Measurements from ENCODE around the gene ZNF581.

Gene ZNF581

DNA sequence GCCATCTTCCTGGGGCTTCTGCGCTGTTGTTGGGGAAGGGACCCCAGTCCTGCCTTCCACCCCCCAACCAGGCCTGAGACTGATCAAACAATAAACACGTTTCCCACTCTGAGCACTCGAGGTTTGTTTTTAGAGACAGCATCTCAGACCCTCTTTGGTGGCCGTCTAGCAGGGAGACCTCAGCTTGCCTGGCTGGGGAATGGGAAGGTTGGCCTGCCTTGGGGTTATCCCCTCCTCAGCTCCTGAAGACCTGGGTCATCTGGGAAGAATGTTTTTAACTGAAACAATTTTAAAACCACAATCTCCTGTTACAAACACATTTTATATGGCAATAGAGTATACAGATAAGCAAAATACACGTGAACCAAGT lies 2.0 kb downstream of the ZNF581 start:
- TF ChIP-seq FOXP2 (optimal IDR thresholded peaks at IDR 0.05; ENCODE audit: control extremely low read depth, extremely low read length, insufficient read depth) (no peak), EZH2 (IDR thresholded peaks at IDR 0.05) (no peak), POLR2AphosphoS5 (IDR thresholded peaks at IDR 0.05; ENCODE audit: borderline replicate concordance, low read depth, low read length) (no peak)
- H3K4me3 ChIP-seq: no peak overlapping the region
- no peaks in the 10 kb centered on the region for H3K9me3 ChIP-seq (ENCODE audit: low read depth, low read length)
- H3K36me3 ChIP-seq (ENCODE audit: insufficient read depth, low read length): peaks cover 23% of the 10 kb centered on the region
- H3K27ac ChIP-seq: no peak overlapping the region
- DNase-seq (ENCODE audit: low read depth, low spot score): no peak
- no peak overlapping the region for H3K9ac ChIP-seq (ENCODE audit: insufficient read length)

DNA sequence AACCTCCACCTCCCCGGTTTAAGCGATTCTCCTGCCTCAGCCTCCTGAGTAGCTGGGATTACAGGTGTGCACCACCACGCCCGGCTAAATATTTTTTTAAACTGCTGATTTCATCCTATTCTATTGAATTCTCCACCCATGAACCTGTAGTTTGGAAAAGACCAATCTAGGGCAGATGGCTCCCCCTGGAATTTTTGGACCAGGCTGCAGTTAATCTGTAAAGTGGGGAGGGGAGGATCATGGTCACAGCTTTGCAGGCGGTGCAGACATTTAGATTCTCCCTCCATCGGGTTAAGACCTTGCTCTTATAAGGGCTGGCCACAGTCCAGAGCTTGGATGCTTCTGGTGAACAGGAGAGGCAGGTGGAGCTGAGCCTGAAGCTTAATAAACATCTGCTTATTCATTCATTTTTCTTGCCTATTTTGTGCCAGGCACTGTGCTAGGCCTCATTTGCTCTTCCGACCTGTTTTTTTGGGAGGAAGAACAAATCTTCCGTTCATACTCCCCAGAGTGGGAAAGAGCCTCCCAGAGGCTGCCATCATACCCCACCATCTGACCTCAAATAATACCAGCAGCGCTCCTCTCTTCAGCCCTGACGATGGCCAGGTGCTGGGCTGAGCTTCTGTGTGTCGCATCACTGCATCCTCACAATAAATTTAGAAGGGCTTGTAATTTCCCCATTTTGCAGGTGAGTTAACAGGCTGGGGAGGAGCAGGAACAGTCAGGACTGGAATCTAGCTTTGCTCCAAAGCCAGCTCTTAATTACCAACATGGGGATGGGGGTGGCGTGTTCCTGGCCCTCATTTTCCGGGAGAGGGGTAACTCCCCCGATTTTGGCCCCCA lies 3.7 kb downstream of the ZNF581 start:
- H3K27ac ChIP-seq: peak overlapping the region; percentile 94

DNA sequence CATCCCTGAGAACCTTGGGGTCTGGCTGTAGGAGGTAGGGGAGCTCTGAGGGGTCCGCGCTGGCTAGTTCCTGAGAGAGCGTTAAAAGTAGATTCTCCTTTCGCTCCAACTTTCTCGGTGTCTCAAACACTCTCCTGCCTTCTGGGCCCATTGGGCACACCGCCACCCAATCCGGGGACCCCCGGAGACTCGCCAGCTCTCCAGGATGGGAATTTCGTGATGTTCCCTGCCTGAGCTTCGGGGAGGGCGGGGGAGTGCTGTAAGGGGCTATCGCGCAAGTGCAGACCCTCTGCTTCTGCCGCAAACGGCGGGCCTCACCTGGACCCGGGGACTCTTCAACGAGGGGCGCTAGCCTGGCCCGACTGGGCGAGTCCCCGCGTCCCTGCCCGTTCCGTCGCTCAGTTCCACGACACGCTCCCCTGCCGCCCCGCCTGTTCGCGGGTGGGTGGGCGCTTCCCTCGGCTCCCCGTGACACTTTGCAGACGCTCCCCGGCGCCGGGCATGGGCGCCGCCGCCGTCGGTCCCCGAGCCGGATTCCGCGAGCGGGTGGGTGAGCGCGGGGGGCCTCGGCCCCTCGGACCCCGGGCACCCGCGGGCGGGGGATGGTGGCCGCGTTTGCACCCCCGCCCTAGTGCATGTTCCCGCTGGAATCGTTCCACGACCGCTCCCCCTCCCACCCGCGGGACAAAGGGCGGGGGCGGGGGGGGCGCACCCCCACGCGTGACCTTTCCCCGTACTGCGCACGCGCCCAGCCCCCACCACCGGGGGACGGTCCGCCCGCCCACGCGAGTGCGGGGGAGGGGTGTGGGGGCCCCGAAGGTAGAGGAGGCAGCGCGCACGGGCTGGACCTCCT lies 4.5 kb downstream of the ZNF581 start, which contains the start of gene CCDC106:
Gene CCDC106, plus strand, starts transcription at position 481 of the 853 bp plus-strand sequence. CDS start 835 bp downstream, outside the sequence.
- peak within 1 kb of the TSS; percentile 96 for H3K4me3 ChIP-seq
- DNase-seq (ENCODE audit: low read depth, low spot score): no peak
- H3K9me3 ChIP-seq (ENCODE audit: low read depth, low read length): no peaks in the 10 kb centered on the region
- H3K27ac ChIP-seq: peak within 1 kb of the TSS; percentile 94
- peaks cover 34% of the 10 kb centered on the region for H3K36me3 ChIP-seq (ENCODE audit: insufficient read depth, low read length)
- TF ChIP-seq POLR2AphosphoS5 (IDR thresholded peaks at IDR 0.05; ENCODE audit: borderline replicate concordance, low read depth, low read length) (no peak; the same call in 1 of the 2 replicates), EZH2 (IDR thresholded peaks at IDR 0.05) (no peak), FOXP2 (optimal IDR thresholded peaks at IDR 0.05; ENCODE audit: control extremely low read depth, extremely low read length, insufficient read depth) (peak; percentile 14)
- H3K9ac ChIP-seq (ENCODE audit: insufficient read length): peak within 1 kb of the TSS; percentile 96

More for the DNA sequence above, 3.7 kb downstream of the ZNF581 start:
- peak overlapping the region; percentile 96 for H3K4me3 ChIP-seq
- DNase-seq (ENCODE audit: low read depth, low spot score): no peak
- peak overlapping the region; percentile 96 for H3K9ac ChIP-seq (ENCODE audit: insufficient read length)
- no peaks in the 10 kb centered on the region for H3K9me3 ChIP-seq (ENCODE audit: low read depth, low read length)
- H3K36me3 ChIP-seq (ENCODE audit: insufficient read depth, low read length): peaks cover 32% of the 10 kb centered on the region
- no peak for TF ChIP-seq POLR2AphosphoS5 (IDR thresholded peaks at IDR 0.05; ENCODE audit: borderline replicate concordance, low read depth, low read length)
- no peak for TF ChIP-seq EZH2 (IDR thresholded peaks at IDR 0.05)
- TF ChIP-seq FOXP2 (optimal IDR thresholded peaks at IDR 0.05; ENCODE audit: control extremely low read depth, extremely low read length, insufficient read depth): no peak

DNA sequence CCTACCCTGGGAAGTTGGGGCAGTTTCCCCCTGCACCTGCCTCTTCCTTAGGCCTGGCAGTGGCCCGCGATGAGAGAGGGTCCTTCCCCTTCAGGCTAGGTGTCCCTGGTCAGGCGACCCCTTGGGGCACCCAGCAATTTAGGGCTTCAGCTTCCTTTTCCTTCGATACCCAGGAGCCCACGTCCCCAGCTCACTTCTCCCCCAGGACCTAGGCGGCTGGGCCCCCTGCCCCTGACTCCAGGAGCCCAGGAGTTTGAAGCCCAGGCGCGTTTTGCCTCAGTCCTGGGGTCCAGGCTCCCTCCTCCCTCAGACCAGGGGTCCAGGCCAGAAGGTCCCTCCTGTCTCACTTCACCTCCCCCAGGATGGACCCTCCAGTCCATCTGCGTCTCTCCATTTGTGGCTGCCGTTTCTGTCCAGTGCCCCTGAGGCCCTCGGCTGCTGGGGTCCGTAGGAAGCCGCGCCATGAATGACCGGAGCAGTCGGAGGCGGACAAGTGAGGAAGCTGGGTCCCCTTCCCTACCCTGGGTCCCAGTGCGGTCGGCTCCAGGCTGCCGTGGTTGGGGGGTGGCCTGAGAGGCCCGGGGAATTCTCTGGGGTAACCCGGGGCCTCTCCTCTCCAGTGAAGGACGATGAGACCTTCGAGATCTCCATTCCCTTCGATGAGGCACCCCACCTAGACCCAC lies 5.3 kb downstream of the ZNF581 start:
- Histone ChIP-seq H3K4me3 (peak overlapping the region; percentile 96), H3K9me3 (ENCODE audit: low read depth, low read length) (no peaks in the 10 kb centered on the region), H3K9ac (ENCODE audit: insufficient read length) (peak overlapping the region; percentile 96), H3K36me3 (ENCODE audit: insufficient read depth, low read length) (peaks cover 34% of the 10 kb centered on the region), H3K27ac (peak overlapping the region; percentile 94)
- DNase-seq (ENCODE audit: low read depth, low spot score): no peak
- TF ChIP-seq EZH2 (IDR thresholded peaks at IDR 0.05) (no peak), FOXP2 (optimal IDR thresholded peaks at IDR 0.05; ENCODE audit: control extremely low read depth, extremely low read length, insufficient read depth) (no peak), POLR2AphosphoS5 (IDR thresholded peaks at IDR 0.05; ENCODE audit: borderline replicate concordance, low read depth, low read length) (no peak)

DNA sequence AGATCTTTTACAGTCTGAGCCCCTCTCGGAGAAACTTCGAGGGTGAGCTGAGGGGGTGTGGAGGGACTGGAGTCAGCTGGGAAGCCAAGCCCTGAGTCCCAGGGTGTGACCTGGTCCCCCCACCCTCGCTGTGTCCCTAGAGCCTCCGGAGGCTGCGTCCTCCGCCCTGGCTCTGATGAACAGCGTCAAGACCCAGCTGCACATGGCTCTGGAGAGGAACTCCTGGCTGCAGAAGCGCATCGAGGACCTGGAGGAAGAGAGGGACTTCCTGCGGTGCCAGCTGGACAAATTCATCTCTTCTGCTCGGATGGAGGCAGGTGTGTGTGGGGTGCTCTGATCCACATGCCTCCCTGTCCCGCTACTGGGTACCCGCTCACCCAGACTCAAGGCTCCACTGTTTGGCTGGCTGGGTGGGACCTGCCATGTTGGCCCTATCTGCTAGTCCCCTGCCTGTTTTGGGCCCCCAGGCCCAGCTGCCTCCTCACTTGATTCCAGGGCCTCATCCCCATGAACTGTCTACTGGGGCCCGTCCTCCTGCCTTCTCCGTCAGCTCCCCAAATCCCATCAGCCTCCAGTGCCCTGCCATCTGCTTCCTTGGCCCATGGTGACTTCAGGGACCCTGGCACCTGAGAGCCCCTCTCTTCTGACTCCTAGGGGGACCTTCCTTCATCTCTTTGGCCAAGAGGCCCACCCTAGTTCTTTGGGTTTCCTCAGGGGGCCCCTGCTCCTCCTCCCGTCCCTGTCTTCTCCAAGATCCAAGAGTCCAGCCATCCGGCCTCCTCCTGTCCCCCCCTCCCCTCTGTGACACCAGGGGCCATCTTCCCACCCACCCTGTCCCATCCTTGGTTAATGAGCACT lies 6.0 kb downstream of the ZNF581 start:
- H3K9me3 ChIP-seq (ENCODE audit: low read depth, low read length): no peaks in the 10 kb centered on the region
- peak overlapping the region; percentile 96 for H3K4me3 ChIP-seq
- no peak for DNase-seq (ENCODE audit: low read depth, low spot score)
- no peak overlapping the region for H3K27ac ChIP-seq
- TF ChIP-seq FOXP2 (optimal IDR thresholded peaks at IDR 0.05; ENCODE audit: control extremely low read depth, extremely low read length, insufficient read depth) (no peak), POLR2AphosphoS5 (IDR thresholded peaks at IDR 0.05; ENCODE audit: borderline replicate concordance, low read depth, low read length) (no peak), EZH2 (IDR thresholded peaks at IDR 0.05) (no peak)
- peak overlapping the region; percentile 96 for H3K9ac ChIP-seq (ENCODE audit: insufficient read length)
- peaks cover 32% of the 10 kb centered on the region for H3K36me3 ChIP-seq (ENCODE audit: insufficient read depth, low read length)

DNA sequence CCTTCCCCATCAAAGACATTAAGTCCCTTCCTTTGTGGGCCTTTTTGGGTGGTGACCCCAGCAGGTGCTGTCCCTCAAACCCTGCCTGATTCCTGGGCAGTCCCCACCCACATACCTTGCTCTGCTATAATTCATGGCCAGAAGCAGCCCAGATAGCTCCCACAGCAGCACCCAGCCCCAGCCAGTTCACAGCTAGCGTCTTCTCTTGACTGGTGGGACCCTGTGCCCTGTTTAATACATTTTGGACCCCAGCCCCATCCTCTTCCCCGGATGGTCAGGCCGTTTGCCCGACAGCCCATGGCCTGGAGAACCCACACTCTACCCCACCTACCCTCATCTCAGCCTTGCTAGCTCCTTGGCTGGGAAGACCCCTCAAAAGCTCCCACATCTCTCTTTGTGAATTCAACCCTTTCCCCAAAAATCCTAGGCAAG lies 6.7 kb downstream of the ZNF581 start:
- TF ChIP-seq POLR2AphosphoS5 (IDR thresholded peaks at IDR 0.05; ENCODE audit: borderline replicate concordance, low read depth, low read length): no peak
- no peak for TF ChIP-seq EZH2 (IDR thresholded peaks at IDR 0.05)
- no peak for TF ChIP-seq FOXP2 (optimal IDR thresholded peaks at IDR 0.05; ENCODE audit: control extremely low read depth, extremely low read length, insufficient read depth)
- Histone ChIP-seq H3K9ac (ENCODE audit: insufficient read length) (no peak overlapping the region), H3K27ac (no peak overlapping the region), H3K36me3 (ENCODE audit: insufficient read depth, low read length) (peaks cover 25% of the 10 kb centered on the region; the same call in 1 of the 2 replicates), H3K4me3 (no peak overlapping the region), H3K9me3 (ENCODE audit: low read depth, low read length) (no peaks in the 10 kb centered on the region)
- no peak for DNase-seq (ENCODE audit: low read depth, low spot score)

DNA sequence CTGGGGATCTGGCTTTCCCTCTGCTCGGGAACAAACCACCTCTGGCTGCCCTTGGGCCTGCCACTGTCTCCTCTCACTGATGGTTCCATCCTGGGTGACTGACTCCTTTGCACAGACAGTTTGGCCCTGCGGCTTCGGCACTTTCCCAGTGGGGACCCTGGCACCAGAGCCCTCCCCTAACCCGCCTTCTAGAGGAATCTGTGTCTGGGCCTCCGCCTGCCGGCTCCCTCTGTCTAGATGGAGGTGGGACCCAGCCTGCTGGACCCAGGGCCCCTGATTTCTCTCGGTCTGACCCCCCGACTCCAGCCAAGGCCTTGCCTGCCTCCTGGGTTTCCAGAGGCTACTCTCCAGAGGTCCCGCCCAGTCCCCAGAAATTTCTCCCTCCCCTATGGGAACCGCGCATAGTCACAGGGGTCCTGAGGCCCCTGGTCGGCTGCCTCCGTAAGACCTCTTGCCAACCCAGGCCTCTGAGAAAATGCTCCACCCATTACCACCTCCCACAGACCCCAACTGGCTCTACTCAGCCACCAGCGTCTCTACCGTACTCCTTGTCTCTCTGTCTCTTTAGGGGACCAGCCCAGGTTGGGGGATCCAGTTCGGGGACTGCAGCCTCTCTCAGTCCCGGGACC lies 7.3 kb downstream of the ZNF581 start:
- Histone ChIP-seq H3K27ac (no peak overlapping the region), H3K9ac (ENCODE audit: insufficient read length) (no peak overlapping the region), H3K4me3 (no peak overlapping the region), H3K36me3 (ENCODE audit: insufficient read depth, low read length) (peaks cover 22% of the 10 kb centered on the region), H3K9me3 (ENCODE audit: low read depth, low read length) (no peaks in the 10 kb centered on the region)
- no peak for TF ChIP-seq EZH2 (IDR thresholded peaks at IDR 0.05)
- no peak for TF ChIP-seq FOXP2 (optimal IDR thresholded peaks at IDR 0.05; ENCODE audit: control extremely low read depth, extremely low read length, insufficient read depth)
- TF ChIP-seq POLR2AphosphoS5 (IDR thresholded peaks at IDR 0.05; ENCODE audit: borderline replicate concordance, low read depth, low read length): no peak
- DNase-seq (ENCODE audit: low read depth, low spot score): no peak

Measured in SK-N-MC (cell line).